Measurements from ENCODE around the gene DLX3. TPM values are rescaled to one million over a fixed set of nuclear protein-coding genes. Genes with fewer than 3 reads are reported as not detected.

Gene DLX3
- total RNA-seq, 1 experiment from 2014 or later = 1.2 TPM

DNA sequence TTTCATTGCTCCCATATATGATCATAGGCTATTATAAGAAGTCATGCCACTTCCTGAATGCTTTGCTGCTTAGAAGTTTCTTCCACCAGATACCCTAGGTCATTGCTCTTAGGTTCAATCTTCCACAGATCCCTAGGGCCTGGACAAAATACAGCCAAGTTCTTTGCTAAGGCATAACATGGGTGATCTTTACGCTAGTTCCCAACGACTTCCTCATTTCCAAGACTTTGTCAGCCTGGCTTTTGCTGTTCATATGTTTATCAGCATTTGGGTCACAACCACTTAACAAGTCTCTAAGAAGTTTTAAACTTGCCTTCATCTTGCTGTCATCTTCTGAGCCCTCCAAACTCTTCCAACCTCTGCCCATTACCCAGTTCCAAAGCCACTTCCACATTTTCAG is 20.1 kb upstream of the DLX3 start:
- Histone ChIP-seq H3K4me1 (replicated peaks; ENCODE audit: insufficient read depth) (no peaks in the 10 kb centered on the region), H3K27me3 (ENCODE audit: insufficient read depth, low read depth) (no peaks in the 10 kb centered on the region), H2AFZ (no peak overlapping the region), H3K79me2 (ENCODE audit: low read depth) (no peaks in the 10 kb centered on the region), H3K4me3 (no peak overlapping the region), H3K4me2 (no peak overlapping the region), H3K36me3 (ENCODE audit: low read depth) (no peaks in the 10 kb centered on the region), H3K9me2 (ENCODE audit: insufficient read depth) (no peaks in the 10 kb centered on the region), H3F3A (ENCODE audit: insufficient read depth, low read depth) (no peaks in the 10 kb centered on the region; the same call in 1 of the 2 replicates), H3K9me3 (ENCODE audit: insufficient read depth, low read depth) (peaks cover 7% of the 10 kb centered on the region; the same call in 1 of the 2 replicates), H3K27ac (no peak overlapping the region), H4K20me1 (ENCODE audit: insufficient read depth) (no peaks in the 10 kb centered on the region)
- intact Hi-C loops (cut with micrococcal nuclease; ENCODE audit: unreplicated experiment) = no loop called here
- BruUV-seq (replicated peaks) = no TSS peak
- POLR2A ChIA-PET (ENCODE audit: unreplicated experiment) = no interaction called here
- CTCF ChIA-PET = no interaction called here
- TF ChIP-seq EZH2 (IDR thresholded peaks at IDR 0.05; ENCODE audit: low read depth) = no peak
- TF ChIP-seq CTCF (conservative IDR thresholded peaks at IDR 0.05) = no peak
- DNase-seq = no peak

DNA sequence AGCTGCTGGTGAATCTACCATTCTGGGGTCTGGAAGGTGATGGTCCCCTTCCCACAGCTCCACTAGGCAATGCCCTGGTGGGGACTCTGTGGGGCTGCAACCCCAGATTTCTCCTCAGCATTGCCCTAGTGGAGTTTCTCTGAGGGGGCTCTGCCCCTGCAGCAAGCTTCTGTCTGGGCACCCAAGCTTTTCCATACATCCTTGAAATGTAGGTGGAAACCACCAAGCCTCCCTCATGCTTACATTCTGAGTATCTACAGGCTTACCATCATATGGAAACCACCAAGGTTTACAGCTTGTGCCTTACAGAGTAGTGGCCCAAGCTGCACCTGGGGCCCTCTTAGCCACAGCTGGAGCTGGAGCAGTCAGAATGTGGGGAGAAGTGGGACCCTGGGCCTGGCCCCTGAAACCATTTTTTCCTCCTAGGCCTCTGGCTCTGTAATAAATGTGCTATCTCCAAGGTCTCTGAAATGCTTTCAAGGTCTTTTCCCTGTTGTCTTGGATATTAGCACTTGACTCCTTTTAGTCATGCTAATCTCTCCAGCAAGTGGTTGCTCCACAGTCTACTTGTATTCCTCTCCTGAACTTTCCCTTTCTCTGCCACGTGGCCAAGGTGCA is 19.6 kb upstream of the DLX3 start:
- POLR2A ChIA-PET (ENCODE audit: unreplicated experiment) = no interaction called here
- Histone ChIP-seq H4K20me1 (ENCODE audit: insufficient read depth) (no peaks in the 10 kb centered on the region), H3K4me3 (no peak overlapping the region), H3K27ac (no peak overlapping the region), H3K27me3 (ENCODE audit: insufficient read depth, low read depth) (no peaks in the 10 kb centered on the region), H3K36me3 (ENCODE audit: low read depth) (no peaks in the 10 kb centered on the region), H3F3A (ENCODE audit: insufficient read depth, low read depth) (no peaks in the 10 kb centered on the region; the same call in 1 of the 2 replicates), H3K9me2 (ENCODE audit: insufficient read depth) (no peaks in the 10 kb centered on the region), H3K79me2 (ENCODE audit: low read depth) (no peaks in the 10 kb centered on the region), H3K9me3 (ENCODE audit: insufficient read depth, low read depth) (peaks cover 10% of the 10 kb centered on the region; the same call in 1 of the 2 replicates), H3K4me2 (no peak overlapping the region), H3K4me1 (replicated peaks; ENCODE audit: insufficient read depth) (no peaks in the 10 kb centered on the region), H2AFZ (no peak overlapping the region)
- DNase-seq = no peak
- intact Hi-C loops (cut with micrococcal nuclease; ENCODE audit: unreplicated experiment) = no loop called here
- no TSS peak for BruUV-seq (replicated peaks)
- TF ChIP-seq CTCF (conservative IDR thresholded peaks at IDR 0.05) (no peak), EZH2 (IDR thresholded peaks at IDR 0.05; ENCODE audit: low read depth) (no peak)
- CTCF ChIA-PET = no interaction called here

DNA sequence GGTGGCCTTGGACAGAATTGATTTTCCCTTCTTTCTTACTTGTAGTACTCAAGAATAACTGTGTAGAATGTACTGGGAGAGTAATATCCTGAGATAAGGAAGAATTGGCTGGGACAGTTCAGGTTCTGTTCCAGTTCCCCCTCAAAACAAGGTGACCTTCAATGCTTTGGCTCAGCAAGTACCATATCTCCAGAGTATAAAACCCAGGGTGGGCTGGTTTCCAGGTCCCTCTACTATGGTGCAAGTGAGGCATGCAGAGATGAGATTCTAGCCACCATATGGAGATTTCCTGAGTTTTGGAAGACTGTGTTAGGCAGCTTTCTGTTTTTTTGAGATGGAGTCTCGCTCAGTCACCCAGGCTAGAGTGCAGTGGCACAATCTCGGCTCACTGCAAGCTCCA is 18.1 kb upstream of the DLX3 start:
- BruUV-seq (replicated peaks) = no TSS peak
- CTCF ChIA-PET = no interaction called here

More for the DNA sequence above, 18.1 kb upstream of the DLX3 start:
- TF ChIP-seq EZH2 (IDR thresholded peaks at IDR 0.05; ENCODE audit: low read depth) (no peak), CTCF (conservative IDR thresholded peaks at IDR 0.05) (no peak)
- H2AFZ ChIP-seq = no peak overlapping the region
- no peak overlapping the region for H3K4me3 ChIP-seq
- POLR2A ChIA-PET (ENCODE audit: unreplicated experiment) = no interaction called here
- H3K4me1 ChIP-seq (replicated peaks; ENCODE audit: insufficient read depth) = no peaks in the 10 kb centered on the region
- intact Hi-C loops (cut with micrococcal nuclease; ENCODE audit: unreplicated experiment) = no loop called here
- H4K20me1 ChIP-seq (ENCODE audit: insufficient read depth) = no peaks in the 10 kb centered on the region
- no peaks in the 10 kb centered on the region; the same call in 1 of the 2 replicates for H3F3A ChIP-seq (ENCODE audit: insufficient read depth, low read depth)
- no peak overlapping the region for H3K27ac ChIP-seq
- peaks cover 17% of the 10 kb centered on the region; the same call in 1 of the 2 replicates for H3K9me3 ChIP-seq (ENCODE audit: insufficient read depth, low read depth)
- no peaks in the 10 kb centered on the region for H3K9me2 ChIP-seq (ENCODE audit: insufficient read depth)
- no peak overlapping the region for H3K4me2 ChIP-seq
- H3K36me3 ChIP-seq (ENCODE audit: low read depth) = no peaks in the 10 kb centered on the region
- no peak for DNase-seq
- H3K27me3 ChIP-seq (ENCODE audit: insufficient read depth, low read depth) = no peaks in the 10 kb centered on the region
- H3K79me2 ChIP-seq (ENCODE audit: low read depth) = no peaks in the 10 kb centered on the region

All from PC-9 (cell line).